OCI-LY1 (cell line): Measurements from ENCODE around the gene C9orf50.
A peak's percentile ranks its signal among the peaks of the same experiment; 100 is the strongest.

ENCODE experiments used
- H2AFZ ChIP-seq: fragments of 200-600 bp; sonication (generic), shearing (Covaris generic); 2 replicates; pipeline ENCODE4 v1.6.0; 2014; ENCODE audit warnings: antibody characterized with exemption, mild to moderate bottlenecking, low read length
- H3F3A ChIP-seq: fragments of 200-600 bp; sonication (generic), shearing (Covaris generic); 2 replicates; pipeline ENCODE4 v1.6.0; 2014; ENCODE audit warnings: mild to moderate bottlenecking, antibody characterized with exemption, low read length, moderate library complexity; ENCODE audit not compliant: insufficient read depth
- H3K27ac ChIP-seq: fragments of 200-600 bp; sonication (generic); 2 replicates; pipeline ENCODE4 v1.5.1; 2014; ENCODE audit warnings: low read length, mixed run types, mild to moderate bottlenecking, low read depth; ENCODE audit not compliant: poor library complexity, severe bottlenecking
- H3K27me3 ChIP-seq: fragments of 200-600 bp; sonication (generic); 2 replicates; pipeline ENCODE4 v1.6.0; 2014; ENCODE audit warnings: antibody characterized with exemption, mild to moderate bottlenecking, low read length, moderate library complexity; ENCODE audit not compliant: insufficient read depth
- H3K36me3 ChIP-seq: fragments of 200-600 bp; sonication (generic); 2 replicates; pipeline ENCODE4 v1.6.1; 2014; ENCODE audit warnings: mild to moderate bottlenecking, antibody characterized with exemption, low read length, moderate library complexity, mixed read lengths; ENCODE audit not compliant: insufficient read depth
- H3K4me1 ChIP-seq: fragments of 200-600 bp; sonication (generic); 2 replicates; pipeline ENCODE4 v1.5.1; 2014; ENCODE audit warnings: mild to moderate bottlenecking, low read length, moderate library complexity; ENCODE audit not compliant: insufficient read depth, severe bottlenecking
- H3K4me2 ChIP-seq: fragments of 200-600 bp; sonication (generic), shearing (Covaris generic); 2 replicates; pipeline ENCODE4 v1.6.1; 2014; ENCODE audit warnings: low read length
- H3K4me3 ChIP-seq: fragments of 200-600 bp; sonication (generic); 2 replicates; pipeline ENCODE4 v1.5.1; 2014; ENCODE audit warnings: low read length, low read depth, mild to moderate bottlenecking, mixed read lengths; ENCODE audit not compliant: poor library complexity, severe bottlenecking
- H3K79me2 ChIP-seq: fragments of 200-600 bp; shearing (Covaris generic); 2 replicates; pipeline ENCODE4 v1.6.1; 2016; ENCODE audit warnings: mixed run types, low read length, mixed read lengths; ENCODE audit not compliant: insufficient read depth
- H3K9ac ChIP-seq: fragments of 200-600 bp; sonication (generic), shearing (Covaris generic); 2 replicates; pipeline ENCODE4 v1.6.1; 2014; ENCODE audit warnings: mild to moderate bottlenecking, low read length, mixed read lengths
- H3K9me2 ChIP-seq: fragments of 200-600 bp; sonication (generic), shearing (Covaris generic); 2 replicates; pipeline ENCODE4 v1.6.1; 2014; ENCODE audit warnings: low read depth, mild to moderate bottlenecking, low read length, mixed read lengths
- H3K9me3 ChIP-seq: fragments of 200-600 bp; shearing (Covaris generic); 2 replicates; pipeline ENCODE4 v1.6.1; 2014; ENCODE audit warnings: low read length, mixed read lengths
- H4K20me1 ChIP-seq: fragments of 200-600 bp; sonication (generic), shearing (Covaris generic); 2 replicates; pipeline ENCODE4 v1.6.0; 2016; ENCODE audit warnings: mild to moderate bottlenecking, low read length; ENCODE audit not compliant: insufficient read depth
- EZH2 ChIP-seq: fragments of 200-600 bp; sonication (generic), shearing (Covaris generic); IDR thresholded peaks from 2 replicates; pipeline ENCODE4 v1.8.0; 2017; ENCODE audit warnings: borderline replicate concordance, mixed run types, mild to moderate bottlenecking, antibody characterized with exemption, low read length, moderate library complexity, mixed read lengths
- TF ChIP-seq, protein P1 (sequence below): fragments of 200-600 bp; sonication (generic), shearing (Covaris generic); IDR thresholded peaks from 2 replicates; pipeline ENCODE4 v1.5.1; 2017; ENCODE audit warnings: mild to moderate bottlenecking, antibody characterized with exemption, low read length, moderate library complexity, mixed read lengths

The C9orf50 gene

DNA sequence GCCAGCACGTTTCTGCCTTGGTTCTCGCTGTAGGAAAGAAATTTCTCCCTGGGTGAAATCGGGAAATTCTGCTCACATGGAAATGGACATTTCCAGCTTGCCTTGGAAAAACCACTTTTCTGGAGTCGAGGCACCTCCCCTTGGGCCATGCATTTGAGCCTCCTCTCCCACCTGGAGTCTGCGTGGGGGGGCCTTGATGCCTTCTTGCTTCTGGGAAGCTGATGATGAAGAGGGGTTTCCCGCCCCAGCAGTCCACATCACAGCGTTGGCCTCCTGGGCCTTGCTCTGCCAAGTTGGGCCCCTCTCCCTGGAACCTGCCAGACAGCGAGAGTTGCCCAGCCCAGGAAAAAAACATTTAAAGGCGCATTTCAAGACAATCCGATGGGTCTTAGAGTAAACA lies 22.8 kb upstream of the C9orf50 start:
- Histone ChIP-seq H3F3A (no peaks in the 10 kb centered on the region), H3K4me2 (no peak overlapping the region), H3K9me2 (no peaks in the 10 kb centered on the region), H3K4me1 (peaks cover 18% of the 10 kb centered on the region), H3K79me2 (no peaks in the 10 kb centered on the region), H3K36me3 (peaks cover 7% of the 10 kb centered on the region; the same call in 1 of the 2 replicates), H2AFZ (no peak overlapping the region), H3K27me3 (no peaks in the 10 kb centered on the region), H3K9ac (no peak overlapping the region), H3K4me3 (no peak overlapping the region), H4K20me1 (no peaks in the 10 kb centered on the region), H3K9me3 (no peaks in the 10 kb centered on the region), H3K27ac (no peak overlapping the region)
- TF ChIP-seq, protein P1, sequence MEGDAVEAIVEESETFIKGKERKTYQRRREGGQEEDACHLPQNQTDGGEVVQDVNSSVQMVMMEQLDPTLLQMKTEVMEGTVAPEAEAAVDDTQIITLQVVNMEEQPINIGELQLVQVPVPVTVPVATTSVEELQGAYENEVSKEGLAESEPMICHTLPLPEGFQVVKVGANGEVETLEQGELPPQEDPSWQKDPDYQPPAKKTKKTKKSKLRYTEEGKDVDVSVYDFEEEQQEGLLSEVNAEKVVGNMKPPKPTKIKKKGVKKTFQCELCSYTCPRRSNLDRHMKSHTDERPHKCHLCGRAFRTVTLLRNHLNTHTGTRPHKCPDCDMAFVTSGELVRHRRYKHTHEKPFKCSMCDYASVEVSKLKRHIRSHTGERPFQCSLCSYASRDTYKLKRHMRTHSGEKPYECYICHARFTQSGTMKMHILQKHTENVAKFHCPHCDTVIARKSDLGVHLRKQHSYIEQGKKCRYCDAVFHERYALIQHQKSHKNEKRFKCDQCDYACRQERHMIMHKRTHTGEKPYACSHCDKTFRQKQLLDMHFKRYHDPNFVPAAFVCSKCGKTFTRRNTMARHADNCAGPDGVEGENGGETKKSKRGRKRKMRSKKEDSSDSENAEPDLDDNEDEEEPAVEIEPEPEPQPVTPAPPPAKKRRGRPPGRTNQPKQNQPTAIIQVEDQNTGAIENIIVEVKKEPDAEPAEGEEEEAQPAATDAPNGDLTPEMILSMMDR: no peak
- no peak for TF ChIP-seq EZH2

DNA sequence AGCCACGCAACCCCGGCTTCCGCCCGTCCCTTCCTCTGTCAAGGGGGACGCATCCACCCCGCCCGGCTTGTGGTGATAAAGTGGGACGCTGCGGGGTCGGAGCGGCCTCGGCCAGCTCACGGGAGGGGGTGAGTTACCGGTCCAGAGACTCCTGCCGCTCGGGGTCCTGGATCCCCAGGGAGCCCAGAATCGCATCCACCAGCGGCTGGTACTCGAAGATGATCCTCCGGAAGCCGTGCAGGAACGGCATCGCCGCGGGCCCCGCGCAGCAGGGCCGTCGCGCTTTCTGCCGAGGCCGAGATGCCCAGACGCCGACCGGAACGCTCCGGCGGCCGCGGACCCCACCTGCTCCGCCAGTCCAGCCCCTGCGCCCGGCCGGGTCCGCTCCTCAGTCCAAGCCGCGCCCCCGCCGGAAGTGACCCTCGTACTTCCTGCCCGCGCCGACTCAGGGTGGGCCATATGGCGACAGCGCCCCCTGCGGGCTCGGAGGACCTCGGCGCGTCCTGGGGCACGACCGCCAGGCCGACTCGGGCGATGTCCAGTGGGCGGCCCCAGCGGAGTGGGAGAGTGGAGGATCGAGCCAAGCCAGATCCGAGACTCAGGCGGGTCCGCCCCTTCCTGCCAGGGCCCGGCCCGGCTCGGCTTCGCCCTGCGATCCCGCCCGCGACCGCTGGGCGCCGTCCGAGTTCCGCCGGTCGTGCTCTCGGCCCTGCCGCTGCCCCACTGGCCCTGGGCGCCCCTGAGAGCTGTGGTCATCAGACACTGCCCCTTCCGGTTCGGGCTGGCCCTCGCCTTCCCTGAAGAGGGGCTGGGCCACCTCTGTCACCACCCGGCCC lies 21.1 kb upstream of the C9orf50 start, which contains the start of gene ASB6:
Gene ASB6, minus strand, starts transcription at position 402 of the 836 bp plus-strand sequence. Its CDS starts 152 bp downstream, at position 250.
- Histone ChIP-seq H3F3A (no peaks in the 10 kb centered on the region), H3K27ac (no peak within 1 kb of the TSS), H3K79me2 (no peaks in the 10 kb centered on the region), H2AFZ (peak within 1 kb of the TSS; percentile 21; the same call in 1 of the 2 replicates), H3K9me2 (no peaks in the 10 kb centered on the region), H3K9ac (peak within 1 kb of the TSS; percentile 87), H3K27me3 (no peaks in the 10 kb centered on the region), H4K20me1 (no peaks in the 10 kb centered on the region), H3K4me1 (peaks cover 18% of the 10 kb centered on the region), H3K36me3 (peaks cover 25% of the 10 kb centered on the region), H3K4me2 (peak within 1 kb of the TSS; percentile 78), H3K4me3 (peak within 1 kb of the TSS; percentile 98), H3K9me3 (no peaks in the 10 kb centered on the region)
- TF ChIP-seq, protein P1: peak; percentile 99
- no peak for TF ChIP-seq EZH2

DNA sequence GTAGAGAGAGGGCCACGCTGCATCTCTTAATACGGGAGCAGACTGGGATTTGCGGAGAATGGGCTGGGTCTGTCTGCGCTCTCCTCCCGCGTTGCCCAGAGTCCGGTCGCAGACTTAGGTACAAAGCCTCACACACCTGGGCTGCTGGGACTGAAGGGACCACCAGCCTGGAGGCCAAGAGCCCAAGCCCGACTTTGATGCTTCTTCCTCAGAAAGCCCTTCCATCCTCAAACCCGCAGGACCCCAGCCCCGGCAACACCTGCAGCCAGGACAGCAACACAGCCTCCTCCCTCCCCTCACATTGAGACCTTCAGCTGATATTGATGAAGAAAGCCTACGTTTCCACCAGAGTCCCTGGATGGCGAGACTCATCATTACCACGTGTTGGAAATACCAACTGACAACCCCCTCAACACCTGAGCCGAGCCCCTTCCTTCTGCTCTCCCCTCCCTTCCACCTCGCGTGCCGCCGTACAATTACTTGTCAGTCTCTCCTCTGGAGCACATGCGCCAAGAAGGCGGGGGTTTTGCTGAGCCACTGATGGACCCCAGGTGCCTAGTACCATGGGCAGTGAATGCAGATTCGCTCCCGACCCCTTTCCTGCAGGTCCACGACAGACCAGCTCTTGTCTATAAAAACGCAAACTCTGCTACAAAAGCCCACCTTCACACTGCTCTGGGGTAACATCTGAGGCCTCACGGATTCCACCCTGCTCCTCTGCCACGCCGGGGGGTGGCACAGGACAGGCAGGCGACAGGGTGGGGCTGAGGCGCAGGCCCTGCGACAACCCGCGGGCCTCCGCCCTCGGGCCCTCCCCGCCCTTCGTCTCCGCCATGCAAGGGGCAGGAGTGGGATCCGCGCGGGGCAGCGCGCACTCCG lies 20.2 kb upstream of the C9orf50 start:
- Histone ChIP-seq H3K36me3 (peaks cover 30% of the 10 kb centered on the region), H3K9ac (peak overlapping the region; percentile 87), H2AFZ (no peak overlapping the region), H3K4me2 (peak overlapping the region; percentile 78), H3K27ac (no peak overlapping the region), H3K27me3 (no peaks in the 10 kb centered on the region), H4K20me1 (no peaks in the 10 kb centered on the region), H3K79me2 (no peaks in the 10 kb centered on the region), H3F3A (no peaks in the 10 kb centered on the region), H3K9me2 (no peaks in the 10 kb centered on the region), H3K4me1 (peaks cover 18% of the 10 kb centered on the region), H3K4me3 (peak overlapping the region; percentile 98), H3K9me3 (no peaks in the 10 kb centered on the region)
- TF ChIP-seq, protein P1: no peak
